Fibroblast of villous mesenchyme (primary cell): ENCODE measurements around the gene HOXB9. TPM values are rescaled to one million over a fixed set of nuclear protein-coding genes. Genes with fewer than 3 reads are reported as not detected.

Experiments used
- DNase-seq: peaks from one replicate; pipeline ENCODE4 v3.0.0-alpha.2; 2010; ENCODE audit warnings: low read depth
- H3K4me3 ChIP-seq: 2 replicates; pipeline ENCODE4 v1.5.1; 2011; ENCODE audit warnings: low read depth, mild to moderate bottlenecking, low read length
- total RNA-seq: library from RNA; depleted of rRNA; stranded (reverse); fragments of >200 nt; gene quantifications from 2 replicates; pipeline ENCODE4 v1.2.3, GENCODE V29; 2012
- TF ChIP-seq, protein P1 (sequence below): IDR thresholded peaks from 2 replicates; pipeline ENCODE4 v1.5.1; 2012; ENCODE audit warnings: low read depth, mild to moderate bottlenecking, low read length; ENCODE audit not compliant: insufficient read depth

Gene HOXB9
- total RNA-seq, 1 donor: not detected

DNA sequence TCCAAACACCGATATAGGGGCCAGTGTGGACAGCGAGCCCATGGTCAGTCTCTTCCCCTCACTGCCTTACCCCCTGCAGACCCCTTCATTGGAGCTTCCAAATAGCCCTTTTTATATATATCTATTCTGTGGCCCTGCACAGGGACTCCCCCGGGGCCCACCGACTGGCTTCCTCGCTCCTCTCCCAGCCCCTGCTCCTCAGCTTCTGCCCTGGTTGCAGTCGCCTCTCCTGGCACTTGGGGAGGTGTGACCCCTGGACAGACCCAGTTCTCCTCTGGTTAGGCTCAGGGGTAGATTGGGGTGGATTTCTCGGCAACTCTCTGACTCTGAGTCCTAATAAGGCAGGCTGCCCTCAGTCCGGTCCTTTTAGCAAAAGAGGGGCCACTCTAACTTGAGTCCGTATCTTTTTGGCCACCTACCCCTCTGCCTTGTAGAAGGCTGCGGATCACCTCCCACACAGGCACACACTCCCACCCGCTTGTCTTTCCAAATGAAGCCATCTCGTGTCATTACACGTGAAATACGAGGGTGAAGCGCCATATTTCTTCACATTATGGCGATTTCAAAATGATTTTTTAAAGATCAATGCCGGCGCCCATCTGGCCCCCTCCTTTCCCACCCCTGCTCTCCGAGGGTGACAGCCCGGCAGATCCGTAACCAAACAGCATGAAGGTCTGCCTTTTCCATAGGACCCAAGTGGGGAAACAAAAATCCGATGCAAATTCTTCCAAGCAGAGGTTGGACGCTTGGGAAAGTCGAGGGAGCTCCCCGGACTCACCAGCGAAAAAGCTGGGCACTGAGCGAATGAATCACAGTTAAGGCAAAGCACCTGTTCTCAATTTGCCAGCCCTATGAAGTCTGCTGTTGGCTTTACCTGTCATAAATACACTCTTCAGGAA, 1.7 kb upstream of the HOXB9 start:
- DNase-seq: no peak
- no peak overlapping the region for H3K4me3 ChIP-seq
- TF ChIP-seq, protein P1, sequence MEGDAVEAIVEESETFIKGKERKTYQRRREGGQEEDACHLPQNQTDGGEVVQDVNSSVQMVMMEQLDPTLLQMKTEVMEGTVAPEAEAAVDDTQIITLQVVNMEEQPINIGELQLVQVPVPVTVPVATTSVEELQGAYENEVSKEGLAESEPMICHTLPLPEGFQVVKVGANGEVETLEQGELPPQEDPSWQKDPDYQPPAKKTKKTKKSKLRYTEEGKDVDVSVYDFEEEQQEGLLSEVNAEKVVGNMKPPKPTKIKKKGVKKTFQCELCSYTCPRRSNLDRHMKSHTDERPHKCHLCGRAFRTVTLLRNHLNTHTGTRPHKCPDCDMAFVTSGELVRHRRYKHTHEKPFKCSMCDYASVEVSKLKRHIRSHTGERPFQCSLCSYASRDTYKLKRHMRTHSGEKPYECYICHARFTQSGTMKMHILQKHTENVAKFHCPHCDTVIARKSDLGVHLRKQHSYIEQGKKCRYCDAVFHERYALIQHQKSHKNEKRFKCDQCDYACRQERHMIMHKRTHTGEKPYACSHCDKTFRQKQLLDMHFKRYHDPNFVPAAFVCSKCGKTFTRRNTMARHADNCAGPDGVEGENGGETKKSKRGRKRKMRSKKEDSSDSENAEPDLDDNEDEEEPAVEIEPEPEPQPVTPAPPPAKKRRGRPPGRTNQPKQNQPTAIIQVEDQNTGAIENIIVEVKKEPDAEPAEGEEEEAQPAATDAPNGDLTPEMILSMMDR: no peak

DNA sequence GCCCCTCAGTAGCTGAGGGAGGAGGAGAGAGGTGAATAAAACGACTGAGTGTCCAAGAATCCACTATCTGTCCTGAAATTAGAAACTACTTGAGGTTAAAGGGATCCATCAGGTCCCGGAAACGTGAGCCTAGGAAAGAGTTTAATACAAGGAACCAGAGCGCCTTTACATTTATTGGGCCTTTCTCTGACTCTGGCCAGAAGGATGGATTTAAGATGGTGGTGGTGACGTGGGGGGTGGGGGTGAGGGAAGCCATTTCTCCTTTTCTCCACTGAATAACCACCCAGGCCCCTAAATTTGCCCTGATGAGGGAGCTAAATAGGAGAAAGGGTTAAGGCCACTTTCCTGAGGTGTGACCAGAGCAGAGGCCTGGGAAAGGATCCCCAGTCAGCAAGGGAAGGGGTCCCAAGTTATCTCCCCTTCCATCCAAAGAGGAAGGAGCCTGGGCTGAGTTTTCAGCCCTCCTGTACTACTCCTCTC, 1.0 kb upstream of the HOXB9 start:
- H3K4me3 ChIP-seq: no peak overlapping the region
- DNase-seq: no peak
- TF ChIP-seq, protein P1: no peak

DNA sequence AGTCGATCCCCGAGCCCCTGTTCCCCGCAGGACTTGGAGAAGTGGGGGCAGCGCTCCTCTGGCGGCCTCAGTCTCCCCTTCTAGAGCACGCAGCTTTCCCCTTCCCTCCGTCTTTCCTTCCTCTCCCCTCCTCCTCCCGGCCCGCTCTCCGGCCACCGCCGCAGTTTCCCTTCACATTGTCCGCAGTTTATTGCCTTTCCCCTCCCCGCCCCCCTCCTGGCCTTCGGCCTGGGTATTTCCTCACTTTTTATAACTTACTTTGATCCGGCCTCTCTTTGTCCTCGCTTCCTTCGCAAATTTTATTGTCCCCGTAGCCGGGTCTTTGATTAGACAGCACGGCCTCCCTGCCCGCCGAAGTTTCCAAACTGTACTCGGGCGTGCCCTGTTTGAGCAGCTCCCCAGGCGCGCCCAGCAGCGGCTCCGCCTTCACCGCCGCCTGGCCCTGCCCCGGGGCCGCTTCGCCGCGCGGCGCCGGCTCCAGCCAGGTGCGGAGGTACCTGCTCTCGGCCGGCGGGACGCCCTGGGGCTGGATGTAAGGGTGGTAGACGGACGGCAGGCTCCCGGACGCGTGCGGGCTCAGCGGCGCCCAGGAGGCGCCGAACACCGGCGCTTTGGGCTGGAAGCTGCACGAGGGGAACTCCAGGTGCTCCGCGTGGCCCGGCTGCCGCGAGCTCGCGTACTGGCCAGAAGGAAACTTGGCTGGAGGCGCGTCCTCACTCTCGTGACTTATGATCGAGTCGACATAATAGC, 488 bp downstream of the HOXB9 start:
- peak overlapping the region; percentile 19 for H3K4me3 ChIP-seq
- TF ChIP-seq, protein P1: no peak
- no peak for DNase-seq

DNA sequence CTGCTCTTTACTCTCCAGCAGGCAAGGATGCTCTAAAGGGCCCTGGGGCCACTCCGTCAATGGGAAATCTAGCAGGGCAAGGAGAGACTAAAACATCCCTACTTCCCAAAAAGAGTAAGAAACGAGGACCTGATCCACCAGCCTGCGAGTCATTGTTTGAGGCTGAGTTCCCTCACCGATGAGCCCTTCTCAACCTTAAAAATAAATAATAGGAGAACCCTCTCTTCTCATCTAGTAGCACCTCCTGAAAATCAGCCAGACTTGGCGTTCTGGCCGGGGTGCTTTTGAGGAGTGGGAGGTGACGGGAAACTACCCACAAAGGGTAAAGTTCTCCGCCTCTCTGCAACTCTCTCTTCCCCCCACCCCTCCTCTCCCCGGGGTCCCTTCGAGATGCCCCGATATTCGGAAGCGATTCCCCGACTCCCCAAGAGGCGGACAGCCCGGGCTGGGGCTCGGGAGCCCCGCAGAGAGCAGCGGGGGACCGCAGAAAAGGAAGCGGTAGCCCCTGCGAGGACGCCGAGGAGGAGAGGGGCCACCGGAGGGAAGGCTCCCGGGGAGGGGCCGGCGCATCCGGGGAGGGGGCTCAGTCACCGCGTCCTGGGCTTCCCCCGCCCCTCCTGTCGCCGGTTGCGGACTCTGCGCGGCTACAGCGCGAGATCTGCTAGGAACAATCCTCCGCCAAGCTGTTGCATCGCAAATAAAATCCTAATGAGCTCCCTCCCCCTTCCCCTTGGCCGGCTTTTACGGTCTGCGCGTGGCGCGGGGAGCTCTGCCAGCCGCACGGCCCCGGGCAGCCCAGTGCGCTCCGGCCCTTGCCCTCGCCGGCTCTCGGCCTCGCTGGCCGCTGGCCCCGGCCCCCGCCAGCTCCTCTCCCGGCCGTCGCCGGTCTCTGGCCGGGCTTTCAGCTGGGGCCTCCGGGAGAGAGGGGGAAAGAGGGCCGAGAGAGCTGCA, 1.3 kb downstream of the HOXB9 start:
- TF ChIP-seq, protein P1: no peak
- peak overlapping the region; percentile 19 for H3K4me3 ChIP-seq
- no peak for DNase-seq

DNA sequence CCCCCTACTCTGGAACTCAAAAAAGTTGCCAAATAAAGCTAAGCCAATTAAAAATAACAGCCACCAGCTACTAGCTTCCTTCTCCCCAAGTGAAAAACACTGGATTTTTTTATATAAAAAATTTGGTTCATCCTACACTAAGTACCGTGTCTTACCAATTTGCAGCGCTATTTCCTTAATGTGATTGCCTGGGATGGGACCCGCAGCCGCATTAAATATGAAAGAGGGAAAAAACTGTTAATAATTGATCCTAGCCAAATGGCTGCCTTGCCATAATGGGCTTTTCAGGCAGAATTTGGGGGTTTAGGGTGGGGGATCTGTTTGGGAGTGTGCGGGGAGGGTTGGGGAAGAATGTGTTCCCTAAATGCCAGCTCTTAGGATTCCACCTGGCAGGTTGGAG, 2.0 kb downstream of the HOXB9 start:
- TF ChIP-seq, protein P1: no peak
- no peak for DNase-seq
- H3K4me3 ChIP-seq: no peak overlapping the region

DNA sequence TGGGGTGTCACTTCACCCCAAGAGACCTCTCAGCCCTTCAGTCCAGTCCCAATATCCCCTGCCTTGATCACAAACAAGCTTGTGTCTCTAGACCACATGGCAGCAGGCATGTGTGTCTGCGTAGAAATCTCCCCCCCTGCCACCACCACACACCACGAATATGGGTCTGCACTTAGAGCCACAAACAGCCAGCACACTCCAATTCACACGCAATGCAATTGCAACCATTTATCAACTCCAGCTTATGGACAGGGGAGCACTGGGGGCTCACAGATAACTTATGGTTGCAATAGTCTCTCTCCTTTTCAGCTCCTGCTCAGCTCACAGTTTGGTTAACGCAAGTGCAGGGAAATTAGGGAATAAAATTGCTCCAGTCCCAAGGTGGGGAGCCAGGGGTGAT, 2.6 kb downstream of the HOXB9 start:
- no peak for DNase-seq
- H3K4me3 ChIP-seq: no peak overlapping the region
- TF ChIP-seq, protein P1: no peak
